Measurements from ENCODE around the gene C5orf22. TPM values are rescaled to one million over a fixed set of nuclear protein-coding genes. Genes with fewer than 3 reads are reported as not detected.

Gene C5orf22
- total RNA-seq, 1 donor from 2014 or later, result 60.8 TPM

DNA sequence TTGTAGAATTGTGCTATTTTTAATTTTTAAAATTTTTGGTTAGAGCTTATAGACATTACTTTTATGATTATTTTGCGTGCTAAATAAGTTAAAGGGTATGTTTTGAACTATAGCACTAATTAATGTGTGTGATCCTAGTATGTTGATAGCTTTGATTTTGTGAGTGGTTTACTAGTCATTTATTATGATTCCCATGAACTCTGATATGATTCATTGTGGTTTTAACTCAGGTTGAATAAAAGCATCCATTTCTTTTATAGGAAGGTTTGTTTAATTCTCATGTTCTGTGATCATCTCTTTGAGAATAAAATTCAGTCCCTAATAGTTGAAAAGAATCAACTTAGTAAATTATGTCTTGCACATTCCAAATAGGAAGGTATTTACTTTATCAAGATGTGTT, 22.5 kb downstream of the C5orf22 start:
- DNase-seq (ENCODE audit: low spot score), result no peak
- Histone ChIP-seq H3K36me3 (peaks cover 14% of the 10 kb centered on the region), H3K4me1 (no peaks in the 10 kb centered on the region), H3K4me3 (no peak overlapping the region), H3K4me2 (no peak overlapping the region), H2AFZ (replicated peaks) (no peak overlapping the region), H3K27me3 (no peaks in the 10 kb centered on the region), H3K9me3 (ENCODE audit: low read depth) (no peaks in the 10 kb centered on the region), H3K27ac (no peak overlapping the region), H3F3A (ENCODE audit: low read depth) (peaks cover 6% of the 10 kb centered on the region), H3K9ac (no peak overlapping the region), H4K20me1 (ENCODE audit: low read depth) (no peaks in the 10 kb centered on the region), H3K79me2 (ENCODE audit: low read depth) (no peaks in the 10 kb centered on the region)
- H3K9me3 Mint-ChIP-seq, result no peaks in the 10 kb centered on the region
- peaks cover 31% of the 10 kb centered on the region for H3K36me3 Mint-ChIP-seq
- H3K27me3 Mint-ChIP-seq (ENCODE audit: insufficient read depth, low read depth), result no peaks in the 10 kb centered on the region
- no peaks in the 10 kb centered on the region for H3K4me1 Mint-ChIP-seq
- TF ChIP-seq EZH2 (IDR thresholded peaks at IDR 0.05), result no peak
- TF ChIP-seq, protein P1, sequence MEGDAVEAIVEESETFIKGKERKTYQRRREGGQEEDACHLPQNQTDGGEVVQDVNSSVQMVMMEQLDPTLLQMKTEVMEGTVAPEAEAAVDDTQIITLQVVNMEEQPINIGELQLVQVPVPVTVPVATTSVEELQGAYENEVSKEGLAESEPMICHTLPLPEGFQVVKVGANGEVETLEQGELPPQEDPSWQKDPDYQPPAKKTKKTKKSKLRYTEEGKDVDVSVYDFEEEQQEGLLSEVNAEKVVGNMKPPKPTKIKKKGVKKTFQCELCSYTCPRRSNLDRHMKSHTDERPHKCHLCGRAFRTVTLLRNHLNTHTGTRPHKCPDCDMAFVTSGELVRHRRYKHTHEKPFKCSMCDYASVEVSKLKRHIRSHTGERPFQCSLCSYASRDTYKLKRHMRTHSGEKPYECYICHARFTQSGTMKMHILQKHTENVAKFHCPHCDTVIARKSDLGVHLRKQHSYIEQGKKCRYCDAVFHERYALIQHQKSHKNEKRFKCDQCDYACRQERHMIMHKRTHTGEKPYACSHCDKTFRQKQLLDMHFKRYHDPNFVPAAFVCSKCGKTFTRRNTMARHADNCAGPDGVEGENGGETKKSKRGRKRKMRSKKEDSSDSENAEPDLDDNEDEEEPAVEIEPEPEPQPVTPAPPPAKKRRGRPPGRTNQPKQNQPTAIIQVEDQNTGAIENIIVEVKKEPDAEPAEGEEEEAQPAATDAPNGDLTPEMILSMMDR (IDR thresholded peaks at IDR 0.05), result no peak
- TF ChIP-seq EZH2phosphoT487 (IDR thresholded peaks at IDR 0.05), result no peak
- no peak overlapping the region for H3K27ac Mint-ChIP-seq
- no peak overlapping the region for H3K4me3 Mint-ChIP-seq

DNA sequence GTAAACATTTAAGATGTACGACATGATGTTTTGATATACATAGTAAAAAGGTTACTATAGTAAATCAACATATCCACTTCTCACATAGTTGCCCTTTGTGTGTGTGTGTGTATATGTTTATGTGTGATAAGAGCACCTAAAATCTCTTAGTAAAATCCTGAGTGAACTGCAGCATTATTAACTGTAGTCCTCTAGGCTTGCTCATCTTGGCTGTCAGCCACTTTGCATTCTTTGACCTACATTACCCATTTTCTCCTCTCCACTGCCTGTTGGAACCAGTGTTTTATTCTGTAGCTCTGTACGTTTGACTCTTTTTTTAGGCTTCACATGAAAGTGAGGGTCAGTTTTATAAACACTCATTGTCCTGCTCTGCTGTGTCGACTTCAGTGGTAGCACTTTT, 24.4 kb downstream of the C5orf22 start:
- Mint-ChIP-seq H3K9me3 (no peaks in the 10 kb centered on the region), H3K36me3 (peaks cover 19% of the 10 kb centered on the region), H3K27me3 (ENCODE audit: insufficient read depth, low read depth) (no peaks in the 10 kb centered on the region), H3K4me3 (no peak overlapping the region), H3K4me1 (no peaks in the 10 kb centered on the region), H3K27ac (no peak overlapping the region)
- peaks cover 9% of the 10 kb centered on the region for H3K36me3 ChIP-seq
- no peak overlapping the region for H3K27ac ChIP-seq
- H3K9ac ChIP-seq, result no peak overlapping the region
- no peaks in the 10 kb centered on the region for H4K20me1 ChIP-seq (ENCODE audit: low read depth)
- no peaks in the 10 kb centered on the region for H3K27me3 ChIP-seq
- H3K9me3 ChIP-seq (ENCODE audit: low read depth), result no peaks in the 10 kb centered on the region
- H3K4me3 ChIP-seq, result no peak overlapping the region
- no peak overlapping the region for H2AFZ ChIP-seq (replicated peaks)
- H3K4me2 ChIP-seq, result no peak overlapping the region
- H3K79me2 ChIP-seq (ENCODE audit: low read depth), result no peaks in the 10 kb centered on the region
- H3F3A ChIP-seq (ENCODE audit: low read depth), result peaks cover 6% of the 10 kb centered on the region
- H3K4me1 ChIP-seq, result no peaks in the 10 kb centered on the region
- TF ChIP-seq EZH2phosphoT487 (IDR thresholded peaks at IDR 0.05) (no peak), EZH2 (IDR thresholded peaks at IDR 0.05) (no peak)
- TF ChIP-seq, protein P1 (IDR thresholded peaks at IDR 0.05), result no peak
- DNase-seq (ENCODE audit: low spot score), result no peak

DNA sequence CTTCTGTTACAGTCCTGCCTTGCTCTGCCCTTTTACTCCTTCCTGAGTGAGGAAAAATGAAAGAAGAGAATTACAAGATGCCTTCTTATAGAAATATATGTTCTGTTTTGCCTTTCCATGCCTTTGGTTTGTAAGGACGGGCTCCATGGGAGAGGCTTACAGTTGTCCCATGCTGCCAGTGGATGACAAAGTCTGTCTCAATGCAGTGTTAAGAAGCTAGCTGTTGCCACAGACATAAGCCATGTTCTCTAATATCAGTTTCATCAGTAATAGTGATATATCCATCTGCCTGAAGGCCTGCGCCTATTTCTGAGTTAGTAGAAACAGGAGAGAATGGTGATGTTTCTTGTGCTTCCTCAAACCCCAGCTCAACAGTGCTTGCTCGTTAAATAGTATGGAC, 27.8 kb downstream of the C5orf22 start:
- no peak overlapping the region for H3K4me3 Mint-ChIP-seq
- H3K79me2 ChIP-seq (ENCODE audit: low read depth), result no peaks in the 10 kb centered on the region
- H3K27me3 ChIP-seq, result no peaks in the 10 kb centered on the region
- no peaks in the 10 kb centered on the region for H3K9me3 ChIP-seq (ENCODE audit: low read depth)
- H3K36me3 ChIP-seq, result no peaks in the 10 kb centered on the region
- no peak overlapping the region for H3K4me2 ChIP-seq
- no peak overlapping the region for H3K9ac ChIP-seq
- no peak overlapping the region for H3K27ac ChIP-seq
- no peaks in the 10 kb centered on the region for H3K4me1 ChIP-seq
- H2AFZ ChIP-seq (replicated peaks), result no peak overlapping the region
- no peaks in the 10 kb centered on the region for H3K27me3 Mint-ChIP-seq (ENCODE audit: insufficient read depth, low read depth)
- H3K9me3 Mint-ChIP-seq, result peaks cover 7% of the 10 kb centered on the region
- no peaks in the 10 kb centered on the region for H3K4me1 Mint-ChIP-seq
- peaks cover 6% of the 10 kb centered on the region for H3F3A ChIP-seq (ENCODE audit: low read depth)
- no peak overlapping the region for H3K4me3 ChIP-seq
- TF ChIP-seq EZH2phosphoT487 (IDR thresholded peaks at IDR 0.05), result no peak
- H4K20me1 ChIP-seq (ENCODE audit: low read depth), result no peaks in the 10 kb centered on the region
- peaks cover 11% of the 10 kb centered on the region for H3K36me3 Mint-ChIP-seq
- H3K27ac Mint-ChIP-seq, result no peak overlapping the region
- no peak for DNase-seq (ENCODE audit: low spot score)

DNA sequence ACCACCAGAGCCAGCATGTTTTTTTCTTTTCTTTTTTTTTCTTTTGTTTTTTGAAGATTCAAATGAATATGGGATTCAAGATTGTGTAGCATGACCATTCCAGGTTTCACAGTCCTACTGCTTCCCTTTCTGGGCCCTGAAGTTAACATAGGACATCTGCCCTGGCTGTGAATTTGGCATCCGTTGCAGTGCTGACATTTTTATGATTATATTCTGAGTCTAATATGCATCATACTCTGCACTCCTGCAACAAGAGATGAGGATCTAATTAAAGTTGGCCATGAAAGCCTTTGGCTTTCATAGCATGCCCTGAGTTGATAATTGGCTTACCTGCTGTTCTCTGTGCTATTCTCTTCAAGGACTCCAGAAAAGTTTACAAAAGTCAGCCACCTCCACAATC, 29.8 kb downstream of the C5orf22 start:
- H4K20me1 ChIP-seq (ENCODE audit: low read depth), result no peaks in the 10 kb centered on the region
- H3K27me3 ChIP-seq, result no peaks in the 10 kb centered on the region
- no peaks in the 10 kb centered on the region for H3K79me2 ChIP-seq (ENCODE audit: low read depth)
- DNase-seq (ENCODE audit: low spot score), result no peak
- H3K36me3 ChIP-seq, result no peaks in the 10 kb centered on the region
- H3K27me3 Mint-ChIP-seq (ENCODE audit: insufficient read depth, low read depth), result no peaks in the 10 kb centered on the region
- TF ChIP-seq EZH2phosphoT487 (IDR thresholded peaks at IDR 0.05) (no peak), EZH2 (IDR thresholded peaks at IDR 0.05) (no peak)
- TF ChIP-seq, protein P1 (IDR thresholded peaks at IDR 0.05), result no peak
- peaks cover 20% of the 10 kb centered on the region for H3K9me3 Mint-ChIP-seq
- H3K4me3 ChIP-seq, result no peak overlapping the region
- no peaks in the 10 kb centered on the region for H3K9me3 ChIP-seq (ENCODE audit: low read depth)
- no peaks in the 10 kb centered on the region for H3K4me1 ChIP-seq
- H3K4me3 Mint-ChIP-seq, result no peak overlapping the region
- H2AFZ ChIP-seq (replicated peaks), result no peak overlapping the region
- no peak overlapping the region for H3K27ac Mint-ChIP-seq
- H3K36me3 Mint-ChIP-seq, result peaks cover 7% of the 10 kb centered on the region
- no peaks in the 10 kb centered on the region for H3K4me1 Mint-ChIP-seq
- no peak overlapping the region for H3K4me2 ChIP-seq
- H3K9ac ChIP-seq, result no peak overlapping the region
- H3K27ac ChIP-seq, result no peak overlapping the region
- H3F3A ChIP-seq (ENCODE audit: low read depth), result no peaks in the 10 kb centered on the region
